ENCODE results near the gene LBHD2. TPM values are rescaled to one million over a fixed set of nuclear protein-coding genes. Genes with fewer than 3 reads are reported as not detected.

LBHD2 gene
- total and polyA plus RNA-seq, 2 of the 8 experiments (the other 6 are each of a cell fraction or from before 2014, with no cell fraction given) = not detected

Other genes with a start within 250 kb of the LBHD2 start
- gene AMN, start 161.5 kb upstream of the LBHD2 start, total RNA-seq (2021; fragmentation: NEBNext Ultra II Directional; extraction: Animal tissue kit (Norgen Biotek cat#: 25700)) = 0.99 and 1.5 TPM in 2 replicates
- 0.77 and 1.5 TPM in 2 replicates for gene AMN, start 161.5 kb upstream of the LBHD2 start, polyA plus RNA-seq (2011; rRNA removed)
- 87.9 and 88.2 TPM in 2 replicates for gene CDC42BPB, start 26.7 kb upstream of the LBHD2 start, total RNA-seq (2021; fragmentation: NEBNext Ultra II Directional; extraction: Animal tissue kit (Norgen Biotek cat#: 25700))
- 51.2 and 73.5 TPM in 2 replicates for gene CDC42BPB, start 26.7 kb upstream of the LBHD2 start, polyA plus RNA-seq (2011; rRNA removed)
- 0.45 TPM in 1 of 2 replicates, not detected in the other for gene EXOC3L4, start 10.5 kb downstream of the LBHD2 start, total RNA-seq (2021; fragmentation: NEBNext Ultra II Directional; extraction: Animal tissue kit (Norgen Biotek cat#: 25700))
- gene EXOC3L4, start 10.5 kb downstream of the LBHD2 start, polyA plus RNA-seq (2011; rRNA removed) = 0.24 and 0.57 TPM in 2 replicates
- gene TNFAIP2, start 39.3 kb downstream of the LBHD2 start, total RNA-seq (2021; fragmentation: NEBNext Ultra II Directional; extraction: Animal tissue kit (Norgen Biotek cat#: 25700)) = 28.3 and 33.3 TPM in 2 replicates
- gene TNFAIP2, start 39.3 kb downstream of the LBHD2 start, polyA plus RNA-seq (2011; rRNA removed) = 34.5 and 37.6 TPM in 2 replicates